HepG2 (cell line): Measurements from ENCODE around the gene CAMK2D. TPM values are rescaled to one million over a fixed set of nuclear protein-coding genes. Genes with fewer than 3 reads are reported as not detected.

Experiments
- ATAC-seq: fragments of 200-7000 bp; cut with Tn5 transposase; 3 replicates; pipeline ENCODE4 v1.9.1; 2020; ENCODE audit warnings: mild to moderate bottlenecking, moderate library complexity
- BruUV-seq: library from RNA; stranded (reverse); fragments of 400-500 nt; replicated peaks from 2 replicates; lab custom pipeline; 2021; lab: Mats Ljungman, UMichigan
- CTCF ChIA-PET: fragments of 300-600 bp; formaldehyde crosslinking; extraction: SDS; loops from one replicate; lab custom pipeline; 2021; ENCODE audit warnings: low total read pairs, inconsistent platforms, low intra/inter-chr PET ratio; lab: Yijun Ruan, JAX
- POLR2A ChIA-PET: fragments of 350-600 bp; sonication (Branson Sonifier 250); formaldehyde crosslinking; loops from one replicate; lab custom pipeline; 2020; ENCODE audit warnings: antibody characterized with exemption, inconsistent platforms; lab: Yijun Ruan, JAX
- DNase-seq: peaks from one replicate; pipeline ENCODE4 v3.0.0-alpha.2; 2015; ENCODE audit warnings: low spot score
- FAIRE-seq: peaks from 3 replicates; lab custom pipeline; 2011; peaks lifted over from hg19 to GRCh38; lab: Jason Lieb, UNC
- H2AFZ ChIP-seq: one replicate; pipeline ENCODE4 v1.6.1; 2011; ENCODE audit warnings: low read length, inconsistent platforms
- H3K27ac ChIP-seq: fragments of 300-600 bp; 3 replicates; pipeline ENCODE4 v1.8.0; 2011; ENCODE audit warnings: mixed run types, mild to moderate bottlenecking, mixed read lengths, low read length, inconsistent platforms; ENCODE audit not compliant: insufficient read depth; ENCODE audit errors: extremely low read length
- H3K27me3 ChIP-seq, 2 experiments: fragments of 200-600 bp in 1 of 2; 2 replicates in 1 of 2; 3 replicates in 1 of 2; pipeline versions ENCODE4 v1.6.0 to v1.8.0; 2011; ENCODE audit warnings: low read length in 2 of 2, mild to moderate bottlenecking in 2 of 2, moderate library complexity in 2 of 2, inconsistent platforms in 1 of 2; ENCODE audit not compliant: insufficient read depth in 2 of 2, control insufficient read depth in 1 of 2
- H3K36me3 ChIP-seq, 2 experiments: fragments of 200-600 bp in 1 of 2; replicated peaks in 1 of 2; 2 replicates in 1 of 2; 3 replicates in 1 of 2; pipeline versions ENCODE4 v1.5.1 to v1.8.0; 2011; ENCODE audit warnings: low read length in 2 of 2, inconsistent platforms in 1 of 2; ENCODE audit not compliant: insufficient read depth in 2 of 2, control insufficient read depth in 1 of 2
- H3K4me1 ChIP-seq: 2 replicates; pipeline ENCODE4 v1.5.1; 2012; ENCODE audit warnings: low read length, inconsistent platforms; ENCODE audit not compliant: insufficient read depth
- H3K4me2 ChIP-seq: 2 replicates; pipeline ENCODE4 v1.6.0; 2011; ENCODE audit warnings: low read depth, low read length, inconsistent platforms
- H3K4me3 ChIP-seq, 3 experiments: fragments of 200-600 bp in 1 of 3; sonication (generic), shearing (Covaris generic) in 1 of 3; replicated peaks in 1 of 3; 2 replicates each; pipeline ENCODE4 v1.5.1; 2011 to 2016; ENCODE audit warnings: low read length in 3 of 3, inconsistent platforms in 2 of 3, low read depth in 2 of 3, mild to moderate bottlenecking in 2 of 3, control low read depth in 1 of 3, mixed read lengths in 1 of 3; ENCODE audit not compliant: insufficient read depth in 1 of 3
- H3K79me2 ChIP-seq: one replicate; pipeline ENCODE4 v1.6.1; 2011; ENCODE audit warnings: low read length, inconsistent platforms; ENCODE audit not compliant: insufficient read depth
- H3K9ac ChIP-seq: 2 replicates; pipeline ENCODE4 v1.6.0; 2011; ENCODE audit warnings: mild to moderate bottlenecking, low read depth, low read length, inconsistent platforms; ENCODE audit not compliant: insufficient read depth
- H3K9me3 ChIP-seq: 2 replicates; pipeline ENCODE4 v1.5.1; 2012; ENCODE audit warnings: mild to moderate bottlenecking, low read length
- H4K20me1 ChIP-seq: 2 replicates; pipeline ENCODE4 v1.6.0; 2011; ENCODE audit warnings: inconsistent platforms, mild to moderate bottlenecking, low read length, moderate library complexity; ENCODE audit not compliant: insufficient read depth
- ARHGAP35 ChIP-seq: sonication (generic); formaldehyde crosslinking; IDR thresholded peaks from 2 replicates; pipeline ENCODE4 v1.9.0; 2022; ENCODE audit warnings: mild to moderate bottlenecking, inconsistent platforms, moderate library complexity, missing genetic modification reagents, borderline replicate concordance
- ATF6 ChIP-seq: sonication (generic); formaldehyde crosslinking; conservative IDR thresholded peaks from 2 replicates; pipeline ENCODE4 v1.4.0; 2020; ENCODE audit warnings: missing genetic modification reagents
- BHLHE40 ChIP-seq: IDR thresholded peaks from 2 replicates; pipeline ENCODE4 v1.6.1; 2011; ENCODE audit warnings: low read length, improper control_type of control experiment
- CHD2 ChIP-seq: IDR thresholded peaks from 2 replicates; pipeline ENCODE4 v1.6.1; 2011; ENCODE audit warnings: low read depth, low read length, improper control_type of control experiment
- HOXA5 ChIP-seq: sonication (generic); formaldehyde crosslinking; IDR thresholded peaks from 2 replicates; pipeline ENCODE4 v1.4.0; 2020; ENCODE audit warnings: missing genetic modification reagents
- TOE1 ChIP-seq: sonication (generic); formaldehyde crosslinking; IDR thresholded peaks from 2 replicates; pipeline ENCODE4 v1.4.0; 2020; ENCODE audit warnings: mild to moderate bottlenecking, missing genetic modification reagents
- ZFYVE20 ChIP-seq: sonication (generic); formaldehyde crosslinking; IDR thresholded peaks from 2 replicates; pipeline ENCODE4 v1.8.0; 2023; ENCODE audit warnings: low read depth, mild to moderate bottlenecking, moderate library complexity, missing genetic modification reagents, borderline replicate concordance
- ZNF605 ChIP-seq: sonication (generic); formaldehyde crosslinking; IDR thresholded peaks from 2 replicates; pipeline ENCODE4 v1.8.0; 2022; ENCODE audit warnings: mild to moderate bottlenecking, missing genetic modification reagents
- whole genome bisulfite sequencing: methylation state at CpG from one replicate; pipeline ENCODE4 v1.1.6; 2017; ENCODE audit warnings: low lambda C conversion rate; 5-methylcytosine and 5-hydroxymethylcytosine counted together
- in situ Hi-C: cut with HindIII; loops from 2 replicates; pipeline ENCODE4 v1.10.0; 2017; ENCODE audit warnings: low pct_unique_long_range_greater_than_20kb; ENCODE audit not compliant: extremely low pct_ligation_motif_present
- intact Hi-C: fragments of 100-400 bp; cut with micrococcal nuclease; formaldehyde crosslinking; loops from one replicate; pipeline ENCODE4 v1.10.0; 2022; ENCODE audit not compliant: unreplicated experiment
- polyA plus RNA-seq, 8 experiments: library from polyadenylated mRNA; depleted of rRNA in 3 of 8; stranded (reverse) in 7 of 8; unstranded in 1 of 8; fragments of >200 nt; fragmentation: Illumina TruSeq in 4 of 8; extraction: Trizol in 4 of 8; gene quantifications; 2 replicates each; pipeline versions ENCODE4 v1.2.1 to v1.2.3, GENCODE V29; 2011 to 2016; ENCODE audit warnings: low read depth in 4 of 8, missing spikeins in 1 of 8, mixed read lengths in 1 of 8; ENCODE audit not compliant: insufficient read depth in 1 of 8
- total RNA-seq, 5 experiments: library from RNA; depleted of rRNA; stranded (reverse); fragments of >200 nt; fragmentation: Illumina TruSeq; extraction: Trizol; gene quantifications; 2 replicates each; pipeline ENCODE4 v1.2.3, GENCODE V29; 2016; ENCODE audit warnings: low read depth in 1 of 5
- TF ChIP-seq, protein P1 (sequence below): sonication (generic); formaldehyde crosslinking; IDR thresholded peaks from 2 replicates; pipeline ENCODE4 v1.5.1; 2020; ENCODE audit warnings: mild to moderate bottlenecking, missing genetic modification reagents, borderline replicate concordance

Gene CAMK2D
- total and polyA plus RNA-seq, 2 of the 13 experiments (the other 11 are each of a cell fraction or from before 2014, with no cell fraction given) = 18.0 to 65.4 TPM

GRCh38 chr4:113497154-113497884 lies 264.2 kb downstream of the CAMK2D start (continued):
- TF ChIP-seq ARHGAP35 (CRISPR knock-in tag) (no peak), ZFYVE20 (CRISPR knock-in tag) (no peak), ATF6 (CRISPR knock-in tag) (no peak)
- TF ChIP-seq, protein P1, sequence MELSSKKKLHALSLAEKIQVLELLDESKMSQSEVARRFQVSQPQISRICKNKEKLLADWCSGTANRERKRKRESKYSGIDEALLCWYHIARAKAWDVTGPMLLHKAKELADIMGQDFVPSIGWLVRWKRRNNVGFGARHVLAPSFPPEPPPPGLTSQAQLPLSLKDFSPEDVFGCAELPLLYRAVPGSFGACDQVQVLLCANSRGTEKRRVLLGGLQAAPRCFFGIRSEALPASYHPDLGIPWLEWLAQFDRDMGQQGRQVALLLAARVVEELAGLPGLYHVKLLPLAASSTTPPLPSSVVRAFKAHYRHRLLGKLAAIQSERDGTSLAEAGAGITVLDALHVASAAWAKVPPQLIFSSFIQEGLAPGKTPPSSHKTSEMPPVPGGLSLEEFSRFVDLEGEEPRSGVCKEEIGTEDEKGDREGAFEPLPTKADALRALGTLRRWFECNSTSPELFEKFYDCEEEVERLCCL (CRISPR knock-in tag) = no peak
- TF ChIP-seq, all 625 proteins: peak for 0

DNA sequence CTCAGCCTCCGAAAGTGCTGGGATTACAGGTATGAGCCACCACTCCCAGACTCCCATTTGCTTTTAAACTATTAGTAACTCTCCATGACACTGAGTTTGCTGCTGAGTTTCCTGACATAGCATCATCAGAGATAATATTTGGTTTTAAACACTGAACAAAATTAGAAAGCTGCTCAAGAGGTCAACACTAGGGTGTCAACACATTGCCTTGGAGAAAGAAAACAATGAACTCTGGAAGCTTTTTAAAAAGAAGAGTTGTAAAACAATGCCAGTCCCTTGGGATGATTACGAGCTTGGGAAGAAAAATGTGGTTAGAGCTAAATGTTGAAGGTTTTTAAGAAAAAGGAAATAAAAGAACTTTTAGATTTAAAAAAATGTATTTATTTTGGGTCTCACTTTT lies 264.8 kb downstream of the CAMK2D start:
- H3K36me3 ChIP-seq = peaks cover 1 to 13% of the 10 kb centered on the region in 2 experiments; a peak in 2 of 5 replicates
- FAIRE-seq = no peak
- no peaks in the 10 kb centered on the region for H3K27me3 ChIP-seq
- H3K9ac ChIP-seq = no peak overlapping the region
- no TSS peak for BruUV-seq
- no peak overlapping the region for H3K27ac ChIP-seq
- in situ Hi-C loops = no loop called here
- WGBS = 50% methylated on average over 2 of the region's 2 CpGs
- H4K20me1 ChIP-seq = no peaks in the 10 kb centered on the region
- no peak overlapping the region for H2AFZ ChIP-seq
- H3K4me2 ChIP-seq = no peak overlapping the region
- no peak for DNase-seq
- H3K9me3 ChIP-seq = no peaks in the 10 kb centered on the region
- no peak for TF ChIP-seq CHD2
- no peak for TF ChIP-seq BHLHE40
- TF ChIP-seq ZNF605 (CRISPR knock-in tag) = no peak
- TF ChIP-seq TOE1 (CRISPR knock-in tag) = no peak
- no peak for TF ChIP-seq HOXA5 (CRISPR knock-in tag)
- ChIA-PET CTCF (no interaction called here), POLR2A (no interaction called here)
- H3K4me1 ChIP-seq = peaks cover 10% of the 10 kb centered on the region
- H3K4me3 ChIP-seq = no peak overlapping the region
- no peaks in the 10 kb centered on the region for H3K79me2 ChIP-seq
- no peak for ATAC-seq
- intact Hi-C loops = no loop called here
